ENCODE data around the gene TAB2.

Gene TAB2

GRCh38 chr6:149311293-149311692, 6.2 kb upstream of the TAB2 start:
- no peak for TF ChIP-seq CTCF (IDR thresholded peaks at IDR 0.05; ENCODE audit: insufficient read depth, missing control alignments)
- FAIRE-seq: no peak
- DNase-seq (ENCODE audit: insufficient read length, low spot score): no peak

- TF ChIP-seq CTCF (IDR thresholded peaks at IDR 0.05; ENCODE audit: insufficient read depth, missing control alignments): no peak
- DNase-seq (ENCODE audit: insufficient read length, low spot score) (no peak), FAIRE-seq (no peak)
Observed at GRCh38 chr6:149311766-149312165, 5.7 kb upstream of the TAB2 start.

- no peak for DNase-seq (ENCODE audit: insufficient read length, low spot score)
- TF ChIP-seq CTCF (IDR thresholded peaks at IDR 0.05; ENCODE audit: insufficient read depth, missing control alignments): no peak
- no peak for FAIRE-seq
Observed at GRCh38 chr6:149313070-149313469, 4.4 kb upstream of the TAB2 start.

- no peak for TF ChIP-seq CTCF (IDR thresholded peaks at IDR 0.05; ENCODE audit: insufficient read depth, missing control alignments)
- DNase-seq (ENCODE audit: insufficient read length, low spot score): no peak
- FAIRE-seq: peak; percentile 16
Observed at GRCh38 chr6:149313861-149314260, 3.7 kb upstream of the TAB2 start.

DNA sequence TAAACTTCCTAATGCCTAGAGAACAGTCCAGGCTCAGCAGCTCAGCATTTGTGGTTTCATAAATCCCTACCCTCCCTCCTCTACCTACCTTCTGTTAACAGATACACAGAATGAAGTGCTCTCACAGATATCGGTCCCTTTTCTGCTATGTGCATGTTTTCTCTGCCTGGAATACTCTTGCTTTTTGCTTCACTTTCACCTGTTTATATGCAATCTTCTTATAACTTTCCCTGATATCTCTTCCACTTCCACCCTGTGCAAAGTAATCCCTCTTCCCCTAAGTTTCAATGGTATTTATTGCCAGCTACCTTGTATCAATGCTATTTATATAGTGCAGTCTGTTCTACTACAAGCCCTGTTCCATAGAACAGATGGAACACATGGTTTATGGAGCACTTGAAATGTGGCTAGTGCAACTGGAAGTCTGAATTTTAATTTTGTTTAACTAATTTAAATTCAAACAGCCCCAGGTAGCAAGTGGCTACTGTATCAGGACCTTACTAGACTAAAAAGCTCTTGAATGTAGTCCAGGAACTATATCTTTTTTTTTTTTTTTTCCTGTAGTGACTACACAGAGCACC, 3.1 kb upstream of the TAB2 start:
- no peak for TF ChIP-seq CTCF (IDR thresholded peaks at IDR 0.05; ENCODE audit: insufficient read depth, missing control alignments)
- FAIRE-seq (no peak), DNase-seq (ENCODE audit: insufficient read length, low spot score) (no peak)

- TF ChIP-seq CTCF (IDR thresholded peaks at IDR 0.05; ENCODE audit: insufficient read depth, missing control alignments): no peak
- no peak for DNase-seq (ENCODE audit: insufficient read length, low spot score)
- FAIRE-seq: no peak
Observed at GRCh38 chr6:149316108-149316727, 1.3 kb upstream of the TAB2 start.

Measured in D721Med (cell line).